ENCODE measurements around the gene CASTOR1.

- TF ChIP-seq CTCF (conservative IDR thresholded peaks at IDR 0.05; ENCODE audit: low read length) (no peak), EZH2phosphoT487 (IDR thresholded peaks at IDR 0.05; ENCODE audit: borderline replicate concordance, low read depth, low read length) (no peak)
Observed at GRCh38 chr22:30286331-30286730, 3.0 kb downstream of the CASTOR1 start.

Measured in OCI-LY7 (cell line).